ENCODE results near the gene COA7. TPM values are rescaled to one million over a fixed set of nuclear protein-coding genes. Genes with fewer than 3 reads are reported as not detected.

The COA7 gene
- total RNA-seq, 1 donor from 2014 or later, result 16.9 TPM

GRCh38 chr1:52637946-52638345 lies 60.2 kb downstream of the COA7 start:
- DNase-seq (ENCODE audit: low spot score) (no peak), ATAC-seq (no peak)

- DNase-seq (ENCODE audit: low spot score), result no peak
- no peak for ATAC-seq
Observed at GRCh38 chr1:52636721-52637695, 61.1 kb downstream of the COA7 start.

- DNase-seq (ENCODE audit: low spot score), result no peak
- no peak for ATAC-seq
Observed at GRCh38 chr1:52635321-52636089, 62.6 kb downstream of the COA7 start.

Other genes with a start within 250 kb of the COA7 start
- gene TUT4, start 145.3 kb downstream of the COA7 start, total RNA-seq, result 22.5 TPM
- gene GPX7, start 96.0 kb downstream of the COA7 start, total RNA-seq, result 2.1 TPM
- gene SHISAL2A, start 65.2 kb downstream of the COA7 start, total RNA-seq, result 0.23 TPM
- gene ZYG11B, start 28.1 kb upstream of the COA7 start, total RNA-seq, result 35.5 TPM
- gene ZYG11A, start 144.4 kb upstream of the COA7 start, total RNA-seq, result 0.40 TPM
- 966 TPM for gene ECHDC2, start 223.4 kb upstream of the COA7 start, total RNA-seq
- 796 TPM for gene SCP2, start 228.9 kb upstream of the COA7 start, total RNA-seq